Heart left ventricle (tissue), 13 donors: Measurements from ENCODE around the gene FUBP1.
"Not testable (repeated sequence)": the region's sequence is repeated elsewhere in the genome, so short reads cannot be mapped to it uniquely, and the experiment has no call there.

ENCODE experiments used
- POLR2A ChIP-seq, 2 donors: fragments of 450-650 bp; IDR thresholded peaks; one replicate each; pipeline ENCODE4 v1.6.1; 2017; ENCODE audit warnings: antibody characterized with exemption in 2 of 2, mild to moderate bottlenecking in 2 of 2, moderate library complexity in 2 of 2
- TF ChIP-seq, protein P1 (sequence below), 12 donors: fragments of 200-600 bp; sonication (generic) in 4 of 12; IDR thresholded peaks; one replicate each; pipeline versions ENCODE4 v1.5.0 to v1.8.0; 2018 to 2022; ENCODE audit warnings: antibody characterized with exemption in 12 of 12, mild to moderate bottlenecking in 5 of 12
- donor health status: ischemic (EF 13 %, LVEDD 7.1; RV severe dilation, severe dysfunction).
- donor health status: DM: no; HTN: yes; CAD: no.
- donor health status: DM: no; HTN: no; CAD: no.
- donor health status: ischemic (EF 25% LVEDD 6.9; RV normal size, moderate dysfunction).
- donor health status: ischemic (EF 25% LVEDD 5.7; RV mildly dilated, moderate dysfunction).
- donor health status: ischemic (EF 35%, LVEDD 5.7; RV mildly dilated, moderate dysfunction).
- donor health status: nonischemic (EF 11% LVEDD 7.7; RV severe dilation, severe dysfunction).
- donor health status: DM: yes; HTN: yes; CAD: no.
- donor health status: PGD.
- donor health status: ischemic (EF 29% LVEDD 5.4; RV normal size, mild dysfunction).
- donor health status: nonischemic (EF 23%, LVEDD 6.1; RV moderate dilation, normal function).

DNA sequence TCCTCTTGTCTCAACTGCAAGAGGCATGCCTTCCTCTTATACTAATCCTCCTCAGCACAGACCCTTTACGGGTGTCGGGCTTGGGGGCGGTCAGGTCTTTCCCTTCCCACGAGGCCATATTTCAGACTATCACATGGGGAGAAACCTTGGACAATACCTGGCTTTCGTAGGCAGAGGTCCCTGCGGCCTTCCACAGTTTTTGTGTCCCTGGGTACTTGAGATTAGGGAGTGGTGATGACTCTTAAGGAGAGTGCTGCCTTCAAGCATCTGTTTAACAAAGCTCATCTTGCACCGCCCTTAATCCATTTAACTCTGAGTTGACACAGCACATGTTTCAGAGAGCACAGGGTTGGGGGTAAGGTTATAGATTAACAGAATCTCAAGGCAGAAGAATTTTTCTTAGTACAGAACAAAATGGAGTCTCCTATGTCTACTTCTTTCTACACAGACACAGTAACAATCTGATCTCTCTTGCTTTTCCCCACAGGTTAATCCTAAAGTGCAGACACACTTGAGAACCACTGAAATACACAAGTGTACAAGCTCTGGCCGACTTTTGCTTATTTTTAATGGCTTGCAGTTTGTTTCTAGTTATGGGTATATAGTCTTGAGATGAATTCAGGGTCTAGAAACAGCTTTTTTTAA, 4.6 kb upstream of the FUBP1 start:
- TF ChIP-seq, protein P1, sequence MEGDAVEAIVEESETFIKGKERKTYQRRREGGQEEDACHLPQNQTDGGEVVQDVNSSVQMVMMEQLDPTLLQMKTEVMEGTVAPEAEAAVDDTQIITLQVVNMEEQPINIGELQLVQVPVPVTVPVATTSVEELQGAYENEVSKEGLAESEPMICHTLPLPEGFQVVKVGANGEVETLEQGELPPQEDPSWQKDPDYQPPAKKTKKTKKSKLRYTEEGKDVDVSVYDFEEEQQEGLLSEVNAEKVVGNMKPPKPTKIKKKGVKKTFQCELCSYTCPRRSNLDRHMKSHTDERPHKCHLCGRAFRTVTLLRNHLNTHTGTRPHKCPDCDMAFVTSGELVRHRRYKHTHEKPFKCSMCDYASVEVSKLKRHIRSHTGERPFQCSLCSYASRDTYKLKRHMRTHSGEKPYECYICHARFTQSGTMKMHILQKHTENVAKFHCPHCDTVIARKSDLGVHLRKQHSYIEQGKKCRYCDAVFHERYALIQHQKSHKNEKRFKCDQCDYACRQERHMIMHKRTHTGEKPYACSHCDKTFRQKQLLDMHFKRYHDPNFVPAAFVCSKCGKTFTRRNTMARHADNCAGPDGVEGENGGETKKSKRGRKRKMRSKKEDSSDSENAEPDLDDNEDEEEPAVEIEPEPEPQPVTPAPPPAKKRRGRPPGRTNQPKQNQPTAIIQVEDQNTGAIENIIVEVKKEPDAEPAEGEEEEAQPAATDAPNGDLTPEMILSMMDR (IDR thresholded peaks at IDR 0.05), result not testable (repeated sequence)
- TF ChIP-seq POLR2A (IDR thresholded peaks at IDR 0.05), result not testable (repeated sequence)
